NCI-H2196 treated with DMSO at 0.1 percent for 48 hours (cell line): ENCODE data around the gene RAB34.

ENCODE experiments used
- DNase-seq: peaks from one replicate; lab custom pipeline; 2025; ENCODE audit not compliant: unreplicated experiment; lab: John Stamatoyannopoulos, UW

RAB34 gene

DNA sequence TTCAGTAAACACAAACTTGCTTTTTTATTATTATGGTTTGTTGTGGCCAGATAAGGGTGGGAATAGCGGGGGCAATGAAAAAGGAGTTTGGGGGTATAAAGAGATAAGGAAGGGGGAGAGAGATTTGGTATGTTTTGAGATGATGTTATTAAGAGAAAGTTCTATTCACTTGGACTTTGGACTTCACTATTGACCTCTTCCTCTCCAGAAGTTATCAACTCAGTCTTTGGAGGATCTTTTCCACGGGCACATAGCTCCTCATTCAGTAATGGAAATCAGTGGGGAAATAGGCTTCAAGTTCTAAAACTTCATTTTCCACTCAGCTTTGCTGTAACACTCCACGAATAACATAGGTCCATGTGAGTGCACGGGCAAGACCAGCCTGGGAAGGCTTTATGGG, 29.2 kb downstream of the RAB34 start:
- DNase-seq = no peak

DNA sequence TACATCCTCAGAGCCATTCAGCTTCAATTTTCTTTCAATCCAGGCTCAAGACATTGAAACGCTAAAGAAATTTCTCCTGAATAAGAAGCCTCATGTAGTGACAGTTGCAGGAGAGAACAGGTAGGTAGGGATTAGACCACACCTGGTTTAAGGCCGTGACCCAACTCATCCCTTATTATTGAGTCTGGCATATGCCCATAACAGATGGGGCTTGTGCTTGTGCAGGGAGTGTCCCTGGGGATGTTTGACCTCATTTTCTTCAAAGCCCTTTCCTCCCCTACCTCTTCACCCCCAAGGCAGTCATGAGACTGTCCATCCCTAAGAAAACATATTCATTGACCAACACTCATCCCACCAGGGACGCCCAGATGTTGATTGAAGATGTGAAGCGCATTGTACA, 31.4 kb downstream of the RAB34 start:
- no peak for DNase-seq

DNA sequence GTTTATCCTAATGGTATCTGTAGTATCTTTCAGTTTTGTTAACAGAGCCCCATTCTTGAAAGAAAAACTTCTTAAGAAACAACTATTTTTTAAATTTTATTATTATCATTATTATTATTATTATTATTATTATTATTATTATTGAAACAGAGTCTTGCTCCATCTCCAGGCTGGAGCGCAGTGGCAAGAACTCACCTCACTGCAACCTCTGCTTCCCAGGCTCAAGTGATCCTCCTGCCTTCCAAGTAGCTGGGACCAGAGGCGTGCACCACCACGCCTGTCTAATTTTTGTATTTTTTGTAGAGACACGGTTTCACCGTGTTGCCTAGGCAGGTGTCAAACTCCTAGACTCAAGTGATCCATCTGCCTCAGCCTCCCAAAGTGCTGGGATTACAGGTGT, 32.3 kb downstream of the RAB34 start:
- no peak for DNase-seq

DNA sequence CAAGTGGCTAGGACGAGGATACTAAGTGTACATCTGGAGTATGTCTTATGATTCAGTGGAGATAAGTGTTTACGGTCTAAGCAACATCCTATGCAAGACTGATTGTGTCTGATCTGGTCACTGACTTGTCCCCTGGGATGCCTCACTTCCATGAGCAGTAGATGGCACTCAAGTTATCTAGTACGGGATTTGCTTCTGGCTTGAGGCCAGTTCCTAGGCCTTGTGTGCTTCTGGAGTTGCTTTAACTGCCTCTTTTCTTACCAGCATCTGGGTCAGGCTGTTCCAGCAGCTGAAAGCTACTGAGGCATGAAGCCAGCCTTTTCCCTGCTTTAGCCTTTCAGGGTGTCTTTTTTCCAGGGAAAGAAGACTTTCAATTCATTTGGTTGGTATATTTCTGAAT, 32.7 kb downstream of the RAB34 start:
- DNase-seq = peak; percentile 25

DNA sequence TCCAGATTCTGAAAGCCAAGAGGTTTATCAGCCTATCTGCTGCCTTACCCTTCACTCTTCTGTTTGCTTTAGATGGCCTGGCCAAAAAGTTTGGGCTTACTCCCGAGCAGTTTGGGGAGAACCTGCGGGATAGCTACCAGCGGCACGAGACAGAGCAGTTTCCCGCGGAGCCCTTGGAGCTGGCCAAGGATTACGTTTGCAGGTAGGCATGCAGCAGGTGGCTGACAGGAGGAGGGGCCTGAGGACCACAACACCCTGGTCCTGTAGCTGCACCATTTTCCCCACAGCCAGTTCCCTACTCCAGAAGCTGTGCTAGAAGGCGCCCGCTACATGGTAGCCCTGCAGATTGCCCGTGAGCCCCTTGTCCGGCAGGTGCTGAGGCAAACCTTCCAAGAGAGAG, 35.0 kb downstream of the RAB34 start:
- DNase-seq = no peak

DNA sequence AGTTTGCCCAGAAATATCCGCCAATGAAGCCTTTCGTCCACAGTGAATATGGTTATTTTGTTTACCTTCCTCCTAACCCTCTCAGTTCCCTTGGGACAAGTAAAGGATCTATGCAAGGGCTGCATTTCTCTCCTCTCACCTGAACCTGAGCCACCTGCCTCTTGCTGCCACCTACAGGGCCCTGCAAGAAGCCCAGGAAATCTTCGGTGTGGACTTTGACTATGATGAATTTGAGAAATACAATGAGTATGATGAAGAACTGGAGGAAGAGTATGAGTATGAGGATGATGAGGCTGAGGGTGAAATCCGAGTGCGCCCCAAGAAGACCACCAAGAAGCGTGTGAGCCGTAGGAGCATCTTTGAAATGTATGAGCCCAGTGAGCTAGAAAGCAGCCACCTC, 41.7 kb downstream of the RAB34 start:
- DNase-seq = no peak

DNA sequence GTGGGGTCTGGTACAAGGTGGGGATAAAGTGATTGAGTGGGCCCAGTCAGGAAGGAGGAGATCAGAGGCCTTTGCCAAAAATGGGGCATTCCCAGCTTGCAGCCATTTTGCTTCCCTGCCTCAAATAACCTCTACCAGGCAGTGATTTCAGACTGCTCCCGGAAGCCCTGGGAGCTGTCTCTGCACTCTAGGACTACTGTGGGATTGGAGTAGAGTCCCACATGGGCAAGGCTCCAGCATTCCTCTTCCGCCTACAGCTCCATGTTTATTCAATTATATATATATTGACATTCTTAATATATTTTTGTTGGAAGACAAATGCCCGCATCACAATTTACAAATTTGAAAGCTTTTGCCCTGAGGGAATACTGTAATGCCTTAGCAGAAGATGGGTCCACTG, 42.2 kb downstream of the RAB34 start:
- DNase-seq = no peak

DNA sequence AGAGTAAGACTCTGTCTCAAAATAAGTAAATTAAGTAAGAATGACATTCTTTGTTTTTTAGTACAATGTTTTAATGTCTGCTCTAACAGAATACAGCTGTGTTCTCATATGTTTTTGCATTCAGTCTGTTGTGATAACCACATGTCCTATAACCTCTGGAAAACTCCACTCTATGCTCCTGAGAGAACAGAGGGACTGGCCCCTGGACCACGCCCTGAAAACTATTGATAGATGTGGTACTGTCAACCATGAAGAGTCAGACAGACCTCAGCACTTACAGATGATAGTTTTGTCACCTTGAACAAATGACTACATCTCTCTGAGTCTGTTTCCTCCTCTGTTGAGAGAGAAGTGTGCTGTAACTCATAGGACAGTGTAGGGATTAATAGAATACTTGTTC, 47.8 kb downstream of the RAB34 start:
- no peak for DNase-seq

DNA sequence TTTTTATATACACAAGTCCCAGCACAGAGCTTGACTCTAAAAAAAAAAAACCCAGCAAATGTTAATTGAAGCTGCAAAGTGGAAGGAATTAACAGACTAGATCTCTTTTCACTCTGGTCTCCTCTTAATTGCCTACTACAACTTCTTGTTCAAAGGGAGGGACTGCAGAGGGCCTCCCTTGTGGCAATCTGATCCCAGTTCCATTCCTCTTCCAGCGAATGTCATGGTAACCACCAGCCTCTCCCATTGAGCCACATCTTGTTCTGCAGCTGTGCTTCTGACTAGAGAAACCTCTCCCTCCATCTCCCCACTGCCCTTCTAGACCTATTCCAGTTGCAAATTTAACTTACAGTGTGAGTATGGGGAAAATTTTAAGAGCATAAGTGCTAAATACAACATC, 49.8 kb downstream of the RAB34 start:
- no peak for DNase-seq

DNA sequence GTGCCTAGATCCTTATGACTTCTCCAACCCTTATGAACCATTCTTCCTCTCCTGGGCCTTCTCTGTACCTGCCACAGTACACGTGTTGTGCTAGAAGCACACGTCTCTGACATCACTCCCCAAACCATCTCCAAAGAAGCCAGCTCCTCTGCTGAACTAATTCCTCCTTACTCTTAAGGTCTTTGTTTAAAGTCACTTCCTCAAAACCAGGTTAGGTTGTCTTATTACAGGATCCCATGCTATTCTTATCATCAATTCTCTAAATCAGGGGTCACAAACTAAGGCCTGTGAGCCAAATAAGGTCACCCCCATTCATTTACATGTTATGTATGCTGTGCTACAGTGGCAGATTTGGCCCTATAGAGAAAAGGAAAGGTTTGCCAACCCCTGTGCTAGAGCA, 51.7 kb downstream of the RAB34 start:
- DNase-seq = no peak
